HG03520 (cell line): ENCODE measurements around the gene PGM5.

Experiments
- ATAC-seq: cut with Tn5 transposase; IDR thresholded peaks from one replicate; pipeline ENCODE4 v1.9.1; 2021; ENCODE audit warnings: mild to moderate bottlenecking, moderate library complexity; ENCODE audit not compliant: unreplicated experiment

PGM5 gene

GRCh38 chr9:68574150-68574549 is 217.7 kb downstream of the PGM5 start:
- no peak for ATAC-seq

GRCh38 chr9:68575817-68576216 is 219.4 kb downstream of the PGM5 start:
- ATAC-seq, result no peak

GRCh38 chr9:68577774-68578591 is 221.6 kb downstream of the PGM5 start:
- ATAC-seq, result peak; percentile 57
